ENCODE results near the gene ADCY7. TPM values are rescaled to one million over a fixed set of nuclear protein-coding genes. Genes with fewer than 3 reads are reported as not detected.

The ADCY7 gene
- total RNA-seq, 2 donors from 2014 or later = 30.1 to 37.2 TPM

- H3K27ac Mint-ChIP-seq = no peak overlapping the region
- no peak for DNase-seq
- no peaks in the 10 kb centered on the region for H3K36me3 Mint-ChIP-seq (ENCODE audit: low read depth)
- Histone ChIP-seq H3K4me1 (ENCODE audit: control insufficient read depth, insufficient read depth, low read length) (peaks cover 3% of the 10 kb centered on the region), H3K9me3 (ENCODE audit: control insufficient read depth, low read length) (no peaks in the 10 kb centered on the region), H3K36me3 (ENCODE audit: control insufficient read depth, insufficient read depth, low read length) (no peaks in the 10 kb centered on the region), H3K27ac (ENCODE audit: low read depth, low read length) (no peak overlapping the region), H3K27me3 (ENCODE audit: control insufficient read depth, insufficient read depth, low read length, poor library complexity, severe bottlenecking) (no peaks in the 10 kb centered on the region), H3K4me3 (ENCODE audit: low read length) (no peak overlapping the region), H3K9ac (ENCODE audit: extremely low read depth, low read length, poor library complexity, severe bottlenecking) (no peak overlapping the region)
- no peaks in the 10 kb centered on the region for H3K27me3 Mint-ChIP-seq (ENCODE audit: insufficient read depth)
- peaks cover 11% of the 10 kb centered on the region for H3K4me1 Mint-ChIP-seq
- TF ChIP-seq CTCF (conservative IDR thresholded peaks at IDR 0.05) = no peak
- no peak overlapping the region for H3K4me3 Mint-ChIP-seq
- H3K9me3 Mint-ChIP-seq = no peaks in the 10 kb centered on the region
- 89 to 94% methylated on average over 4 to 5 of the region's 5 CpGs for WGBS, 2 experiments (ENCODE audit: insufficient coverage in 1 of 2, insufficient read length in 1 of 2)
These were observed 2.0 kb downstream of the ADCY7 start for GRCh38 chr16:50268352-50268751.

DNA sequence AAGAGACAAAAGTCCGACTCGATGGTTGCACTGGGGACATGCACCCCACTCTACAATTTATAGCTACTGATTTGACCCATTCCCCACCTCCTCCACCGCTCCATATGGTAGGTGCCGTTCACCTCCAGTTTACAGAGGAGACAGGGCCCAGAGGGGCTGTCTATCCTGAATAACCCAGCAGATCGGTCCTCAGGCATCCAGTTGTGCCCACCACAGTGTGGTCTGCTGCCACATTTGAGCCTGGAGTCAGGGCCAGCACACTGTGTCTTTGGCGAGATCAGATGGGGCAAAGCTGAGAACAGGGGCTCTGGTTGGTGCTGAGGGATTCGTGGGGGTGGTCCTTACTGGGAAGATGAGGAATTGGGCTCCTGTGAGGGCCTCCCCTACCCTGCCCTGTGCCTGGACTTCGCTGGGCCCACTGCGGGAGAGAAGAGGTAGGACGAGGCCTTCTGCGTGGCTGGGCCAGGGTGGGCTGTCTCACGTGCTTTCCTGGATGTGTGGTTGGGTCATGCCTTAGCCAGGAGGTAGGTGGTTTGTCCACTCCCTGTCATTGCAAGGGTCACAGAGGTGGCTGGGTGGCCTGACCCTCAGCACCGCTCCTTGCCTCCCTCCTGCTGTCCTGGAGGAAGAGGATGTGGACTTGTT lies 2.8 kb downstream of the ADCY7 start:
- Mint-ChIP-seq H3K27ac (peak overlapping the region; percentile 19), H3K4me1 (peaks cover 6% of the 10 kb centered on the region), H3K36me3 (ENCODE audit: low read depth) (no peaks in the 10 kb centered on the region), H3K9me3 (no peaks in the 10 kb centered on the region), H3K27me3 (ENCODE audit: insufficient read depth) (no peaks in the 10 kb centered on the region), H3K4me3 (no peak overlapping the region)
- Histone ChIP-seq H3K4me3 (ENCODE audit: low read length) (no peak overlapping the region), H3K9me3 (ENCODE audit: control insufficient read depth, low read length) (no peaks in the 10 kb centered on the region), H3K4me1 (ENCODE audit: control insufficient read depth, insufficient read depth, low read length) (peaks cover 3% of the 10 kb centered on the region), H3K36me3 (ENCODE audit: control insufficient read depth, insufficient read depth, low read length) (no peaks in the 10 kb centered on the region), H3K9ac (ENCODE audit: extremely low read depth, low read length, poor library complexity, severe bottlenecking) (no peak overlapping the region), H3K27me3 (ENCODE audit: control insufficient read depth, insufficient read depth, low read length, poor library complexity, severe bottlenecking) (no peaks in the 10 kb centered on the region), H3K27ac (ENCODE audit: low read depth, low read length) (no peak overlapping the region)
- DNase-seq = no peak
- TF ChIP-seq CTCF (conservative IDR thresholded peaks at IDR 0.05) = no peak
- 91 to 94% methylated on average over 4 to 13 of the region's 13 CpGs for WGBS, 2 experiments (ENCODE audit: insufficient coverage in 1 of 2, insufficient read length in 1 of 2)

GRCh38 chr16:50269769-50270509 lies 3.6 kb downstream of the ADCY7 start:
- Mint-ChIP-seq H3K4me1 (peaks cover 6% of the 10 kb centered on the region), H3K4me3 (no peak overlapping the region), H3K27ac (no peak overlapping the region), H3K27me3 (ENCODE audit: insufficient read depth) (no peaks in the 10 kb centered on the region), H3K9me3 (no peaks in the 10 kb centered on the region), H3K36me3 (ENCODE audit: low read depth) (no peaks in the 10 kb centered on the region)
- 93 to 96% methylated on average over 8 to 12 of the region's 12 CpGs for WGBS, 2 experiments (ENCODE audit: insufficient coverage in 1 of 2, insufficient read length in 1 of 2)
- Histone ChIP-seq H3K27me3 (ENCODE audit: control insufficient read depth, insufficient read depth, low read length, poor library complexity, severe bottlenecking) (no peaks in the 10 kb centered on the region), H3K9me3 (ENCODE audit: control insufficient read depth, low read length) (no peaks in the 10 kb centered on the region), H3K36me3 (ENCODE audit: control insufficient read depth, insufficient read depth, low read length) (no peaks in the 10 kb centered on the region), H3K4me1 (ENCODE audit: control insufficient read depth, insufficient read depth, low read length) (peaks cover 3% of the 10 kb centered on the region), H3K27ac (ENCODE audit: low read depth, low read length) (no peak overlapping the region), H3K4me3 (ENCODE audit: low read length) (no peak overlapping the region), H3K9ac (ENCODE audit: extremely low read depth, low read length, poor library complexity, severe bottlenecking) (no peak overlapping the region)
- no peak for DNase-seq
- TF ChIP-seq CTCF (conservative IDR thresholded peaks at IDR 0.05) = no peak
